ENCODE data around the gene PIF1. TPM values are rescaled to one million over a fixed set of nuclear protein-coding genes. Genes with fewer than 3 reads are reported as not detected.

PIF1 gene
- total and polyA plus RNA-seq, 2 of the 4 experiments (the other 2 are of a cell fraction) = 3.9 to 19.9 TPM

- peak overlapping the region; percentile 37 for H2BK5ac ChIP-seq (ENCODE audit: low read depth, low read length, poor library complexity, severe bottlenecking)
- intact Hi-C loops (cut with micrococcal nuclease) (no loop called here), in situ Hi-C loops (cut with MboI; ENCODE audit: low sequenced_read_pairs) (no loop called here), dilution Hi-C loops (cut with HindIII; ENCODE audit: low sequenced_read_pairs, unreplicated experiment) (no loop called here)
- H4K8ac ChIP-seq (ENCODE audit: low read depth in 2 of 2, low read length in 2 of 2) = no peak overlapping the region
- peak overlapping the region; percentile 62; the same call in 1 of the 2 replicates for H3K9ac ChIP-seq (ENCODE audit: low read depth, low read length)
- peaks cover 33% of the 10 kb centered on the region for H3K4me1 ChIP-seq (ENCODE audit: control insufficient read depth, insufficient read depth, low read length)
- no peak overlapping the region for H2BK20ac ChIP-seq (ENCODE audit: low read depth, low read length)
- no peak overlapping the region for H2BK15ac ChIP-seq (ENCODE audit: low read depth, low read length)
- DNase-seq = no peak
- H2AK5ac ChIP-seq (ENCODE audit: low read depth, low read length) = peak overlapping the region; percentile 62
- no peaks in the 10 kb centered on the region for H3K27me3 ChIP-seq (ENCODE audit: control insufficient read depth, insufficient read depth, low read length)
- H2BK120ac ChIP-seq (ENCODE audit: low read depth, low read length) = no peak overlapping the region
- H3K9me1 ChIP-seq (ENCODE audit: insufficient read depth, low read length) = peaks cover 41% of the 10 kb centered on the region
- H3K36me3 ChIP-seq (ENCODE audit: control insufficient read depth, insufficient read depth, low read length) = peaks cover 32% of the 10 kb centered on the region
- H3K27ac ChIP-seq (ENCODE audit: insufficient read depth, low read length) = peak overlapping the region; percentile 74; the same call in 1 of the 2 replicates
- no peak overlapping the region; the same call in 1 of the 2 replicates for H3K18ac ChIP-seq (ENCODE audit: low read depth, low read length)
- H3K23ac ChIP-seq (ENCODE audit: low read depth, low read length) = peak overlapping the region; percentile 67; the same call in 1 of the 2 replicates
- peak overlapping the region; percentile 25 for H2AK9ac ChIP-seq (replicated peaks; ENCODE audit: low read depth, low read length, poor library complexity)
- peak overlapping the region; percentile 46; the same call in 1 of the 2 replicates for H4K91ac ChIP-seq (ENCODE audit: insufficient read depth, low read depth, low read length)
- H3K4me3 ChIP-seq (ENCODE audit: insufficient read depth, low read depth, low read length) = 0 out of 2 replicates have a peak overlapping the region, but pooled peaks have one; percentile 11
- H4K20me1 ChIP-seq (ENCODE audit: insufficient read depth, low read length) = peaks cover 75% of the 10 kb centered on the region
- peak overlapping the region; percentile 72 for H3K4ac ChIP-seq (ENCODE audit: low read depth, low read length)
- H4K5ac ChIP-seq (ENCODE audit: low read depth, low read length) = no peak overlapping the region
- H2AFZ ChIP-seq (replicated peaks; ENCODE audit: low read length, poor library complexity) = no peak overlapping the region
- H3K4me2 ChIP-seq (ENCODE audit: low read depth, low read length) = peak overlapping the region; percentile 92
- no peaks in the 10 kb centered on the region for H3K9me3 ChIP-seq (ENCODE audit: control insufficient read depth, insufficient read depth, low read length)
- no peak for ATAC-seq (ENCODE audit: low read depth)
- H3K79me1 ChIP-seq (ENCODE audit: low read depth in 1 of 2, low read length in 2 of 2) = peaks cover 12 to 82% of the 10 kb centered on the region in 2 experiments
- 100% methylated on average over 1 of the region's 13 CpGs; no CpG with 5 or more reads in 1 of the 2 experiments for WGBS, 2 experiments (ENCODE audit: extremely low coverage in 2 of 2, insufficient read length in 1 of 2)
- BruUV-seq (replicated peaks) = no TSS peak
- CTCF ChIA-PET = interaction anchor here (0.8 kb wide), 1 partner anchor 28 kb away, joined by 3 read pairs; no protein-coding TSS in a partner anchor
- POLR2A ChIA-PET (ENCODE audit: unreplicated experiment) = no interaction called here
- H3K14ac ChIP-seq (replicated peaks; ENCODE audit: low read depth, low read length) = peak overlapping the region; percentile 37; the same call in 1 of the 2 replicates
- no peak overlapping the region for H3K56ac ChIP-seq (ENCODE audit: extremely low read depth, insufficient read depth, low read length)
- TF ChIP-seq ELK1 (IDR thresholded peaks at IDR 0.05; ENCODE audit: borderline replicate concordance, low read depth, low read length) (no peak), CEBPB (IDR thresholded peaks at IDR 0.05; ENCODE audit: low read depth, low read length) (no peak), FOS (IDR thresholded peaks at IDR 0.05; ENCODE audit: low read depth, low read length) (no peak), CTCF (conservative IDR thresholded peaks at IDR 0.05; ENCODE audit: low read depth, low read length) (no peak), NFE2L2 (IDR thresholded peaks at IDR 0.05; ENCODE audit: low read depth, low read length) (no peak), SMC3 (IDR thresholded peaks at IDR 0.05; ENCODE audit: low read depth, low read length) (no peak), MAZ (IDR thresholded peaks at IDR 0.05; ENCODE audit: borderline replicate concordance, low read depth, low read length) (no peak), RAD21 (IDR thresholded peaks at IDR 0.05; ENCODE audit: low read length) (no peak), USF2 (IDR thresholded peaks at IDR 0.05; ENCODE audit: low read depth, low read length) (no peak), MXI1 (IDR thresholded peaks at IDR 0.05; ENCODE audit: borderline replicate concordance, low read depth, low read length) (no peak), CHD1 (IDR thresholded peaks at IDR 0.05; ENCODE audit: low read depth, low read length) (no peak), RFX5 (IDR thresholded peaks at IDR 0.05; ENCODE audit: low read depth, low read length) (no peak), RCOR1 (IDR thresholded peaks at IDR 0.05; ENCODE audit: insufficient replicate concordance, low read length) (no peak), MAFK (IDR thresholded peaks at IDR 0.05; ENCODE audit: low read depth, low read length) (no peak)
Measured at GRCh38 chr15:64845831-64846595, 20.6 kb upstream of the PIF1 start.

Data from IMR-90 (cell line).